WTC11 (cell line): ENCODE results near the gene RSBN1L. TPM values are rescaled to one million over a fixed set of nuclear protein-coding genes. Genes with fewer than 3 reads are reported as not detected.
A peak's percentile ranks its signal among the peaks of the same experiment; 100 is the strongest.

Experiments used
- ATAC-seq: fragments of 200-7000 bp; cut with Tn5 transposase; 2 replicates; pipeline ENCODE4 v1.10.0; 2021; ENCODE audit warnings: mild to moderate bottlenecking, moderate library complexity
- CTCF ChIA-PET: fragments of 300-600 bp; sonication (Branson Sonifier 250); formaldehyde crosslinking; loops from one replicate; lab custom pipeline; 2021; ENCODE audit warnings: antibody characterized with exemption; lab: Charles Lee
- POLR2A ChIA-PET: fragments of 350-600 bp; sonication (Branson Sonifier 250); formaldehyde crosslinking; loops from one replicate; lab custom pipeline; 2021; ENCODE audit warnings: antibody characterized with exemption; lab: Charles Lee
- DNase-seq: peaks from one replicate; pipeline ENCODE4 v3.0.0; 2021; ENCODE audit warnings: low spot score
- H3K27ac Mint-ChIP-seq: 2 replicates; pipeline ENCODE4 v1.8.0; 2021; ENCODE audit warnings: mixed read lengths
- H3K27me3 Mint-ChIP-seq: 2 replicates; pipeline ENCODE4 v1.8.0; 2021; ENCODE audit warnings: low read depth, mild to moderate bottlenecking, moderate library complexity, mixed read lengths
- H3K36me3 Mint-ChIP-seq: 2 replicates; pipeline ENCODE4 v1.8.0; 2021; ENCODE audit warnings: mixed read lengths
- H3K4me1 Mint-ChIP-seq: 2 replicates; pipeline ENCODE4 v1.8.0; 2022; ENCODE audit warnings: mixed read lengths
- H3K4me3 Mint-ChIP-seq: 2 replicates; pipeline ENCODE4 v1.8.0; 2021; ENCODE audit warnings: mild to moderate bottlenecking, moderate library complexity, mixed read lengths
- H3K9me3 Mint-ChIP-seq: 2 replicates; pipeline ENCODE4 v1.8.0; 2021; ENCODE audit warnings: mixed read lengths
- ELF4 ChIP-seq: sonication (generic); formaldehyde crosslinking; IDR thresholded peaks from 2 replicates; pipeline ENCODE4 v1.8.1; 2022; ENCODE audit warnings: low read depth, mild to moderate bottlenecking, moderate library complexity, missing genetic modification reagents
- EMX1 ChIP-seq: fragments of 250-450 bp; sonication (Bioruptor Pico); IDR thresholded peaks from 2 replicates; pipeline ENCODE4 v1.8.0; 2021; ENCODE audit warnings: mild to moderate bottlenecking
- HMGA2 ChIP-seq: fragments of 250-450 bp; sonication (Bioruptor Pico); IDR thresholded peaks from 2 replicates; pipeline ENCODE4 v1.4.0; 2021; ENCODE audit warnings: mild to moderate bottlenecking, moderate library complexity
- KAT7 ChIP-seq: sonication (generic); formaldehyde crosslinking; IDR thresholded peaks from 2 replicates; pipeline ENCODE4 v1.8.1; 2023; ENCODE audit warnings: missing genetic modification reagents, mild to moderate bottlenecking, borderline replicate concordance
- NFYB ChIP-seq: sonication (generic); formaldehyde crosslinking; conservative IDR thresholded peaks from 2 replicates; pipeline ENCODE4 v1.8.0; 2022; ENCODE audit warnings: low read depth, missing genetic modification reagents
- ZNF219 ChIP-seq: sonication (generic); formaldehyde crosslinking; IDR thresholded peaks from 2 replicates; pipeline ENCODE4 v1.8.0; 2023; ENCODE audit warnings: missing genetic modification reagents, mild to moderate bottlenecking, borderline replicate concordance
- ZNF232 ChIP-seq: sonication (generic); formaldehyde crosslinking; IDR thresholded peaks from 2 replicates; pipeline ENCODE4 v1.8.0; 2022; ENCODE audit warnings: mild to moderate bottlenecking, missing genetic modification reagents
- total RNA-seq: library from RNA; stranded (reverse); gene quantifications from 3 replicates; pipeline ENCODE4 v1.2.3, GENCODE V29; 2021
- TF ChIP-seq, protein P1 (sequence below): sonication (generic); formaldehyde crosslinking; IDR thresholded peaks from 2 replicates; pipeline ENCODE4 v1.8.0; 2022; ENCODE audit warnings: missing genetic modification reagents
- TF ChIP-seq, protein P2 (sequence below): sonication (generic); formaldehyde crosslinking; IDR thresholded peaks from 2 replicates; pipeline ENCODE4 v1.8.1; 2022; ENCODE audit warnings: mild to moderate bottlenecking, missing genetic modification reagents, moderate library complexity, borderline replicate concordance
- TF ChIP-seq, protein P3 (sequence below): sonication (generic); formaldehyde crosslinking; IDR thresholded peaks from 2 replicates; pipeline ENCODE4 v1.8.1; 2022; ENCODE audit warnings: missing genetic modification reagents, borderline replicate concordance
- TF ChIP-seq, protein P4 (sequence below): fragments of 250-450 bp; sonication (Bioruptor Pico); IDR thresholded peaks from 2 replicates; pipeline ENCODE4 v1.9.0; 2021; ENCODE audit warnings: mild to moderate bottlenecking
- TF ChIP-seq, protein P5 (sequence below): sonication (generic); formaldehyde crosslinking; IDR thresholded peaks from 2 replicates; pipeline ENCODE4 v1.8.1; 2023; ENCODE audit warnings: mild to moderate bottlenecking, missing genetic modification reagents, borderline replicate concordance
- TF ChIP-seq, protein P6 (sequence below): sonication (generic); formaldehyde crosslinking; IDR thresholded peaks from 2 replicates; pipeline ENCODE4 v1.8.1; 2022; ENCODE audit warnings: low read depth, mild to moderate bottlenecking, moderate library complexity, missing genetic modification reagents, borderline replicate concordance
- TF ChIP-seq, protein P7 (sequence below): sonication (generic); formaldehyde crosslinking; IDR thresholded peaks from 2 replicates; pipeline ENCODE4 v1.8.1; 2023; ENCODE audit warnings: mild to moderate bottlenecking, missing genetic modification reagents

RSBN1L gene
- total RNA-seq, 1 experiment from 2014 or later: 16.8 TPM

DNA sequence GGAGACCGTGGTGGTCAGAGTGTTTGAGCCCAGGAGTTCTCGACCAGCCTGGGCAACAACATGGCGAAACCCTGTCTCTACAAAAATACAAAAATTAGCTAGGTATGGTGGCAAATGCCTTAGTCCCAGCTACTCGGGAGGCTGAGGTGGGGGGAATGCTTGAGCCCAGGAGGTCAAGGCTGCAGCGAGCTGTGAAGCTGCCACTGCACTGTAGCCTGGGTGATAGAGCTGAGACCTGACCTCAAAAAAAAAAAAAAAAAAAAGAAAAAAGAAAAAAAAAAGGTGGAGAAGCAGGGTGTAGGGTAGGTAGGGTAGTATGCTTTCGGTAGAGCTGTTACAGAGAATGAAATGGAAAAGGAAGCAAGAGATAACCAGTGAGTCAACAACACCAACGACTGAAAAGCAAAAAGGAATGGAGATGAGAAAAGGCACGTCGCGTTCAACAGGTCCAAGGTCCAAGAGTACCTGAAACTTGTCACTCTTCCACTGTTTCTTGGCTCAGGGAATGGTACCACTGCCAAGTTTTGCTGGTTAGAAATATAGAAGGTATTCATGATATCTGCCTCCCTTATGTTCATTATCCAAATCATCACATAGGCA is 4.3 kb upstream of the RSBN1L start:
- H3K4me1 Mint-ChIP-seq: peaks cover 33% of the 10 kb centered on the region
- DNase-seq: no peak
- ChIA-PET POLR2A (no interaction called here), CTCF (no interaction called here)
- TF ChIP-seq EMX1 (CRISPR knock-in tag) (no peak), NFYB (CRISPR knock-in tag) (no peak), HMGA2 (CRISPR knock-in tag) (no peak), ZNF232 (CRISPR knock-in tag) (no peak), ZNF219 (CRISPR knock-in tag) (no peak), ELF4 (no peak), KAT7 (no peak)
- TF ChIP-seq, protein P1, sequence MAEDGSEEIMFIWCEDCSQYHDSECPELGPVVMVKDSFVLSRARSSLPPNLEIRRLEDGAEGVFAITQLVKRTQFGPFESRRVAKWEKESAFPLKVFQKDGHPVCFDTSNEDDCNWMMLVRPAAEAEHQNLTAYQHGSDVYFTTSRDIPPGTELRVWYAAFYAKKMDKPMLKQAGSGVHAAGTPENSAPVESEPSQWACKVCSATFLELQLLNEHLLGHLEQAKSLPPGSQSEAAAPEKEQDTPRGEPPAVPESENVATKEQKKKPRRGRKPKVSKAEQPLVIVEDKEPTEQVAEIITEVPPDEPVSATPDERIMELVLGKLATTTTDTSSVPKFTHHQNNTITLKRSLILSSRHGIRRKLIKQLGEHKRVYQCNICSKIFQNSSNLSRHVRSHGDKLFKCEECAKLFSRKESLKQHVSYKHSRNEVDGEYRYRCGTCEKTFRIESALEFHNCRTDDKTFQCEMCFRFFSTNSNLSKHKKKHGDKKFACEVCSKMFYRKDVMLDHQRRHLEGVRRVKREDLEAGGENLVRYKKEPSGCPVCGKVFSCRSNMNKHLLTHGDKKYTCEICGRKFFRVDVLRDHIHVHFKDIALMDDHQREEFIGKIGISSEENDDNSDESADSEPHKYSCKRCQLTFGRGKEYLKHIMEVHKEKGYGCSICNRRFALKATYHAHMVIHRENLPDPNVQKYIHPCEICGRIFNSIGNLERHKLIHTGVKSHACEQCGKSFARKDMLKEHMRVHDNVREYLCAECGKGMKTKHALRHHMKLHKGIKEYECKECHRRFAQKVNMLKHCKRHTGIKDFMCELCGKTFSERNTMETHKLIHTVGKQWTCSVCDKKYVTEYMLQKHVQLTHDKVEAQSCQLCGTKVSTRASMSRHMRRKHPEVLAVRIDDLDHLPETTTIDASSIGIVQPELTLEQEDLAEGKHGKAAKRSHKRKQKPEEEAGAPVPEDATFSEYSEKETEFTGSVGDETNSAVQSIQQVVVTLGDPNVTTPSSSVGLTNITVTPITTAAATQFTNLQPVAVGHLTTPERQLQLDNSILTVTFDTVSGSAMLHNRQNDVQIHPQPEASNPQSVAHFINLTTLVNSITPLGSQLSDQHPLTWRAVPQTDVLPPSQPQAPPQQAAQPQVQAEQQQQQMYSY (CRISPR knock-in tag): no peak
- TF ChIP-seq, protein P2, sequence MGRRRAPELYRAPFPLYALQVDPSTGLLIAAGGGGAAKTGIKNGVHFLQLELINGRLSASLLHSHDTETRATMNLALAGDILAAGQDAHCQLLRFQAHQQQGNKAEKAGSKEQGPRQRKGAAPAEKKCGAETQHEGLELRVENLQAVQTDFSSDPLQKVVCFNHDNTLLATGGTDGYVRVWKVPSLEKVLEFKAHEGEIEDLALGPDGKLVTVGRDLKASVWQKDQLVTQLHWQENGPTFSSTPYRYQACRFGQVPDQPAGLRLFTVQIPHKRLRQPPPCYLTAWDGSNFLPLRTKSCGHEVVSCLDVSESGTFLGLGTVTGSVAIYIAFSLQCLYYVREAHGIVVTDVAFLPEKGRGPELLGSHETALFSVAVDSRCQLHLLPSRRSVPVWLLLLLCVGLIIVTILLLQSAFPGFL (CRISPR knock-in tag): no peak
- TF ChIP-seq, protein P3, sequence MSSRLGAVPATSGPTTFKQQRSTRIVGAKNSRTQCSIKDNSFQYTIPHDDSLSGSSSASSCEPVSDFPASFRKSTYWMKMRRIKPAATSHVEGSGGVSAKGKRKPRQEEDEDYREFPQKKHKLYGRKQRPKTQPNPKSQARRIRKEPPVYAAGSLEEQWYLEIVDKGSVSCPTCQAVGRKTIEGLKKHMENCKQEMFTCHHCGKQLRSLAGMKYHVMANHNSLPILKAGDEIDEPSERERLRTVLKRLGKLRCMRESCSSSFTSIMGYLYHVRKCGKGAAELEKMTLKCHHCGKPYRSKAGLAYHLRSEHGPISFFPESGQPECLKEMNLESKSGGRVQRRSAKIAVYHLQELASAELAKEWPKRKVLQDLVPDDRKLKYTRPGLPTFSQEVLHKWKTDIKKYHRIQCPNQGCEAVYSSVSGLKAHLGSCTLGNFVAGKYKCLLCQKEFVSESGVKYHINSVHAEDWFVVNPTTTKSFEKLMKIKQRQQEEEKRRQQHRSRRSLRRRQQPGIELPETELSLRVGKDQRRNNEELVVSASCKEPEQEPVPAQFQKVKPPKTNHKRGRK: no peak
- TF ChIP-seq, protein P4, sequence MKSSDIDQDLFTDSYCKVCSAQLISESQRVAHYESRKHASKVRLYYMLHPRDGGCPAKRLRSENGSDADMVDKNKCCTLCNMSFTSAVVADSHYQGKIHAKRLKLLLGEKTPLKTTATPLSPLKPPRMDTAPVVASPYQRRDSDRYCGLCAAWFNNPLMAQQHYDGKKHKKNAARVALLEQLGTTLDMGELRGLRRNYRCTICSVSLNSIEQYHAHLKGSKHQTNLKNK (CRISPR knock-in tag): no peak
- TF ChIP-seq, protein P5, sequence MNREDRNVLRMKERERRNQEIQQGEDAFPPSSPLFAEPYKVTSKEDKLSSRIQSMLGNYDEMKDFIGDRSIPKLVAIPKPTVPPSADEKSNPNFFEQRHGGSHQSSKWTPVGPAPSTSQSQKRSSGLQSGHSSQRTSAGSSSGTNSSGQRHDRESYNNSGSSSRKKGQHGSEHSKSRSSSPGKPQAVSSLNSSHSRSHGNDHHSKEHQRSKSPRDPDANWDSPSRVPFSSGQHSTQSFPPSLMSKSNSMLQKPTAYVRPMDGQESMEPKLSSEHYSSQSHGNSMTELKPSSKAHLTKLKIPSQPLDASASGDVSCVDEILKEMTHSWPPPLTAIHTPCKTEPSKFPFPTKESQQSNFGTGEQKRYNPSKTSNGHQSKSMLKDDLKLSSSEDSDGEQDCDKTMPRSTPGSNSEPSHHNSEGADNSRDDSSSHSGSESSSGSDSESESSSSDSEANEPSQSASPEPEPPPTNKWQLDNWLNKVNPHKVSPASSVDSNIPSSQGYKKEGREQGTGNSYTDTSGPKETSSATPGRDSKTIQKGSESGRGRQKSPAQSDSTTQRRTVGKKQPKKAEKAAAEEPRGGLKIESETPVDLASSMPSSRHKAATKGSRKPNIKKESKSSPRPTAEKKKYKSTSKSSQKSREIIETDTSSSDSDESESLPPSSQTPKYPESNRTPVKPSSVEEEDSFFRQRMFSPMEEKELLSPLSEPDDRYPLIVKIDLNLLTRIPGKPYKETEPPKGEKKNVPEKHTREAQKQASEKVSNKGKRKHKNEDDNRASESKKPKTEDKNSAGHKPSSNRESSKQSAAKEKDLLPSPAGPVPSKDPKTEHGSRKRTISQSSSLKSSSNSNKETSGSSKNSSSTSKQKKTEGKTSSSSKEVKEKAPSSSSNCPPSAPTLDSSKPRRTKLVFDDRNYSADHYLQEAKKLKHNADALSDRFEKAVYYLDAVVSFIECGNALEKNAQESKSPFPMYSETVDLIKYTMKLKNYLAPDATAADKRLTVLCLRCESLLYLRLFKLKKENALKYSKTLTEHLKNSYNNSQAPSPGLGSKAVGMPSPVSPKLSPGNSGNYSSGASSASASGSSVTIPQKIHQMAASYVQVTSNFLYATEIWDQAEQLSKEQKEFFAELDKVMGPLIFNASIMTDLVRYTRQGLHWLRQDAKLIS (CRISPR knock-in tag): no peak
- TF ChIP-seq, protein P6, sequence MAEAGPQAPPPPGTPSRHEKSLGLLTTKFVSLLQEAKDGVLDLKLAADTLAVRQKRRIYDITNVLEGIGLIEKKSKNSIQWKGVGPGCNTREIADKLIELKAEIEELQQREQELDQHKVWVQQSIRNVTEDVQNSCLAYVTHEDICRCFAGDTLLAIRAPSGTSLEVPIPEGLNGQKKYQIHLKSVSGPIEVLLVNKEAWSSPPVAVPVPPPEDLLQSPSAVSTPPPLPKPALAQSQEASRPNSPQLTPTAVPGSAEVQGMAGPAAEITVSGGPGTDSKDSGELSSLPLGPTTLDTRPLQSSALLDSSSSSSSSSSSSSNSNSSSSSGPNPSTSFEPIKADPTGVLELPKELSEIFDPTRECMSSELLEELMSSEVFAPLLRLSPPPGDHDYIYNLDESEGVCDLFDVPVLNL (CRISPR knock-in tag): no peak
- TF ChIP-seq, protein P7, sequence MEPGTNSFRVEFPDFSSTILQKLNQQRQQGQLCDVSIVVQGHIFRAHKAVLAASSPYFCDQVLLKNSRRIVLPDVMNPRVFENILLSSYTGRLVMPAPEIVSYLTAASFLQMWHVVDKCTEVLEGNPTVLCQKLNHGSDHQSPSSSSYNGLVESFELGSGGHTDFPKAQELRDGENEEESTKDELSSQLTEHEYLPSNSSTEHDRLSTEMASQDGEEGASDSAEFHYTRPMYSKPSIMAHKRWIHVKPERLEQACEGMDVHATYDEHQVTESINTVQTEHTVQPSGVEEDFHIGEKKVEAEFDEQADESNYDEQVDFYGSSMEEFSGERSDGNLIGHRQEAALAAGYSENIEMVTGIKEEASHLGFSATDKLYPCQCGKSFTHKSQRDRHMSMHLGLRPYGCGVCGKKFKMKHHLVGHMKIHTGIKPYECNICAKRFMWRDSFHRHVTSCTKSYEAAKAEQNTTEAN (CRISPR knock-in tag): no peak
- H3K9me3 Mint-ChIP-seq: 0 out of 2 replicates have a peak, but pooled peaks cover 3% of the 10 kb centered on the region
- peaks cover 25% of the 10 kb centered on the region for H3K36me3 Mint-ChIP-seq
- no peak for ATAC-seq
- no peaks in the 10 kb centered on the region for H3K27me3 Mint-ChIP-seq
- peak overlapping the region; percentile 81 for H3K27ac Mint-ChIP-seq
- no peak overlapping the region for H3K4me3 Mint-ChIP-seq
